ENCODE data around the gene SUFU. TPM values are rescaled to one million over a fixed set of nuclear protein-coding genes. Genes with fewer than 3 reads are reported as not detected.

Gene SUFU
- total and polyA plus RNA-seq, 8 donors, result 0.29 to 26.3 (median 3.7) TPM

DNA sequence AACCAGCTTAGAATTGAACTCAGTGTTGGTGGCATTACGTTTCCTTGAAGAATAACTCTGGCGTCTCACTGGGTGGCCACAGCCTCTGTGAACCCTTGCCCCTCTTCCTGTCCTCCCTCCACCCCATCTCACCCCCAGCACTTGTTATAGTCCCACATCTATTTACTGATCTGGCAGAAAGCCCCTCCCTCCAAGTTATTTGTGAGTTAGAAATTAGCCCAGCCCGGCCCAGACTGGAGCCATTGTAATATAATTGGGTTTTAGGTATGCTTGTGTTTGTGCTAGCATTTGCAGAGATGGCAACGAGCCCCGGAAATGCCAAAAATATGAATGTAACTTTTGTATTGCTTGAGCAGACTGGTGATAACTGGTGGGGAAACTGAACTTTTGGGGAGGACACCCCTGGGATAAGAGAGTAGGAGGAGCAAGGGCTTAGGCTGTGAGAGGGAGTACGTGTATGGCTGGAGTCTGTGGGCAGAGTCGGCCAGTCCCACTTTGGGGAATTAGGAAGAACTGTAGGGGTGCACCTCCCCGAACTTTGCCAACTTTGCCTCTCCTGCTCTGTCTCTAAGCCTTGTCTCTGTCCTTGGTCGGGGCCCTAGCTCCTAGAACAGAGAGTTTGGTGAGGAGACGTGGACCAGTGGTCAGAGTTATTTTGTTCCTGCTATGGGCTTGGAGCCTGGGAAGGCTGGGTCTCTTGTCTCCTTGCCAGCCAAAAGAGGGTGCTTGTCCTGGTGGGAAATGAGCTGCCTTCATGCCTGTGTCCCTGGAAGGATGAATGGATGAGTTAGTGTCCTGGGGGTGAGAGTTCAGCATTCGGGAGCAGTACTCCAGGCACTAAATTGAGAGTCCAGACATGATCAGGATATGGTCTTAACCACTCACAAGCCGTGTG lies 121.2 kb downstream of the SUFU start:
- H3K27me3 ChIP-seq, result no peaks in the 10 kb centered on the region
- H3K36me3 ChIP-seq, result peaks cover 0 to 15% (median 3%) of the 10 kb centered on the region in 4 donors
- no peaks in the 10 kb centered on the region for H3K9me3 ChIP-seq
- DNase-seq, result peak in 1 of 2 donors; percentile 32
- H3K4me1 ChIP-seq, result peaks cover 55 to 86% (median 71%) of the 10 kb centered on the region in 4 donors
- TF ChIP-seq EP300 (IDR thresholded peaks at IDR 0.05), result no peak
- TF ChIP-seq, protein P1, sequence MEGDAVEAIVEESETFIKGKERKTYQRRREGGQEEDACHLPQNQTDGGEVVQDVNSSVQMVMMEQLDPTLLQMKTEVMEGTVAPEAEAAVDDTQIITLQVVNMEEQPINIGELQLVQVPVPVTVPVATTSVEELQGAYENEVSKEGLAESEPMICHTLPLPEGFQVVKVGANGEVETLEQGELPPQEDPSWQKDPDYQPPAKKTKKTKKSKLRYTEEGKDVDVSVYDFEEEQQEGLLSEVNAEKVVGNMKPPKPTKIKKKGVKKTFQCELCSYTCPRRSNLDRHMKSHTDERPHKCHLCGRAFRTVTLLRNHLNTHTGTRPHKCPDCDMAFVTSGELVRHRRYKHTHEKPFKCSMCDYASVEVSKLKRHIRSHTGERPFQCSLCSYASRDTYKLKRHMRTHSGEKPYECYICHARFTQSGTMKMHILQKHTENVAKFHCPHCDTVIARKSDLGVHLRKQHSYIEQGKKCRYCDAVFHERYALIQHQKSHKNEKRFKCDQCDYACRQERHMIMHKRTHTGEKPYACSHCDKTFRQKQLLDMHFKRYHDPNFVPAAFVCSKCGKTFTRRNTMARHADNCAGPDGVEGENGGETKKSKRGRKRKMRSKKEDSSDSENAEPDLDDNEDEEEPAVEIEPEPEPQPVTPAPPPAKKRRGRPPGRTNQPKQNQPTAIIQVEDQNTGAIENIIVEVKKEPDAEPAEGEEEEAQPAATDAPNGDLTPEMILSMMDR (IDR thresholded peaks at IDR 0.05), result no peak
- no peak for TF ChIP-seq POLR2A (IDR thresholded peaks at IDR 0.05)
- TF ChIP-seq POLR2AphosphoS5 (IDR thresholded peaks at IDR 0.05), result no peak
- H3K4me3 ChIP-seq, result no peak overlapping the region
- intact Hi-C loops (cut with DNase I; ENCODE audit: low total_unique reads), result no loop called here
- 66 to 74% (median 70%) methylated on average over 12 of the region's 12 CpGs for WGBS, 5 donors
- peak overlapping the region in 4 of 5 donors; percentile 25 to 87 (median 86) for H3K27ac ChIP-seq

DNA sequence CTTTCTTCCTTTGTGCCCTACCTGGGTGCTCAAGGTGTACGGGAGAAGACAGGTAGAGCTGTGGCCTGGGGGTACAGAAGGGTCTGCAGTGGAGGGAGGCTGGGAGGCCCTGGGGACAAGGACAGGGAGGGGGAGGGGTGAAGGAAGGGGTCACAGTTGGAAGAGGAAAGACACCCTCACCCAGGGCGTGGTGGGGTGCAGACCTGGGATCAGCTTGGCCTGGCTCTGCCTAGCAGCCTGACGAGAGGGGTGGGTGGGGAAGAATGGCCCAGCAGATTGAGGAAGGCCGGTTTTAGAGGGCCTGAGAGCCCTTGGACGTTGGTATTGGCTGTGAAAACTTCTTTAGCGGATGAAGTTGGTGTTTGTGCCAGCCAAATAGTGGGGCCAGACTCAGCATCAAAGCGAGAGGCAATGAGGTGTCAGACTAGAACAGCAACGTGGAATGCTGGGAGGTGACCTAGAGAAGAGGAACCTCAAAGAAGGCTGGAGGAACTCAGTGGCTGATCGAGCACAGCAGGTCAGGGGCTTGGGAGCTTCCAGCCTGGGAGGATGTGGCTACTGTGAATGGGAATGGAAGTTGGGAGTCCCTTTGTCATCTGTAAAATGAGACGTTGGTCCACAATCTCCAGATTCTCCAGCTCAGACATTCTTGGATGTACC lies 122.4 kb downstream of the SUFU start:
- no peaks in the 10 kb centered on the region for H3K27me3 ChIP-seq
- H3K4me3 ChIP-seq, result no peak overlapping the region
- H3K4me1 ChIP-seq, result peaks cover 43 to 77% (median 61%) of the 10 kb centered on the region in 4 donors
- H3K9me3 ChIP-seq, result no peaks in the 10 kb centered on the region
- H3K27ac ChIP-seq, result peak overlapping the region in 4 of 5 donors; percentile 81 to 87 (median 86)
- H3K36me3 ChIP-seq, result peaks cover 6 to 21% (median 14%) of the 10 kb centered on the region in 4 donors
- TF ChIP-seq POLR2AphosphoS5 (IDR thresholded peaks at IDR 0.05) (no peak), EP300 (IDR thresholded peaks at IDR 0.05) (no peak), POLR2A (IDR thresholded peaks at IDR 0.05) (no peak)
- TF ChIP-seq, protein P1 (IDR thresholded peaks at IDR 0.05), result no peak
- WGBS, 5 donors, result 75 to 80% (median 76%) methylated on average over 9 to 10 of the region's 10 CpGs
- DNase-seq, result no peak
- intact Hi-C loops (cut with DNase I; ENCODE audit: low total_unique reads), result no loop called here

DNA sequence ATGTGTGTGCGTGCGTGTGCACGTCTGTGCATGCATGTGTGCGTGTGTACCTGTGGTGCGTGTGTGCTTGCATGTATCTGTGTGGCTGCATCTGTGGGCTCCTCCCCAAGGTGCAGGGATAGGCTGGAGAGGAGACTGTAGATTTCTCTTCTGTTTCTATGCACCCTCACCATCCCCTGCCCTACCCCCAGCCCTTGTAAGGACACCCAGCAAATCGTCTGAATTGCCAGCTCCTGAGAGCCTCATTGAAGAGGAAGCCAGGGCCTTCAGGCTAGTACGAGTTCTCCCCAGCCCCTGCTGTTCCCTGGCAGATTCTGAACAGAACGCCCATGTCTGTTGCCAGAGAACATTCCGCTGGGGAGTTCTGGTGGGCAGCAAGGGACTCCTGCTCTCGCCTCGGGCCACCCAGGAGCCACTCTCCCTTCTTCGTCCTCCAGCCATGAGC lies 123.5 kb downstream of the SUFU start:
- Histone ChIP-seq H3K9me3 (no peaks in the 10 kb centered on the region), H3K27me3 (no peaks in the 10 kb centered on the region), H3K36me3 (peaks cover 6 to 29% (median 14%) of the 10 kb centered on the region in 4 donors), H3K4me3 (no peak overlapping the region), H3K27ac (peak overlapping the region; percentile 56 to 87 (median 85)), H3K4me1 (peaks cover 32 to 74% (median 55%) of the 10 kb centered on the region in 4 donors)
- TF ChIP-seq POLR2AphosphoS5 (IDR thresholded peaks at IDR 0.05), result no peak
- TF ChIP-seq EP300 (IDR thresholded peaks at IDR 0.05), result no peak
- no peak for TF ChIP-seq POLR2A (IDR thresholded peaks at IDR 0.05)
- TF ChIP-seq, protein P1 (IDR thresholded peaks at IDR 0.05), result no peak
- intact Hi-C loops (cut with DNase I; ENCODE audit: low total_unique reads), result no loop called here
- no peak for DNase-seq
- 61 to 79% (median 75%) methylated on average over 11 to 12 of the region's 12 CpGs for WGBS, 5 donors

DNA sequence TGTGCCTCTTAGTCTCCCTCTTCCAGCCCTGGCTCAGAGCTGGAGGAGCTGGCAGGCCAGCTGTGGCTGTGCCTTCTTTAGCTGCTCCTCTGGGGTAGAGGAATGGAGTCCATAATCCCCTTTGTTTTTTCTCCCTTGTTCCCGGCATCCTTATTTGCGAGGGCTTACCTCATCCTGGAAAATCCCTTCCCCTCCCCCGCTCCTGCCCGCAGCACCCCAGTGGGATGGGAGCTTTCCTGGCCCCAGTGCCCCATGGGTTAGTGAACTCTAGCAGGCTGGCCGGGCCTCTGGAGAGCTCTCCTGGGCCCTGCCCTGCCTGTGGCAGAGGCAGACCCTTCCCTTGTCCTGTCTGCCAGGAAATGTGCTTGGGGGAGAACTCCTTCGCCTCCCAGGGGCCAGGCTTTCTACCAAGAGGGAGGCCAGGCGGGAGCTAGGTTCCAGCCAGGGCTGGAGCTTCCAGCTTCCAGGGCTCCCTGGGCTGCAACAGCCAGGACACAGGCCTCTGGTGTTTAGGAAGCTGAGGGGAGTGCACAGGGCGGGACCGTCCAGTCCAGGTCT lies 124.0 kb downstream of the SUFU start:
- peak in 1 of 2 donors; percentile 87 for DNase-seq

More for the DNA sequence above, 124.0 kb downstream of the SUFU start:
- Histone ChIP-seq H3K4me3 (no peak overlapping the region), H3K36me3 (peaks cover 6 to 29% (median 14%) of the 10 kb centered on the region in 4 donors), H3K27me3 (no peaks in the 10 kb centered on the region), H3K4me1 (peaks cover 34 to 76% (median 57%) of the 10 kb centered on the region in 4 donors), H3K9me3 (no peaks in the 10 kb centered on the region), H3K27ac (peak overlapping the region; percentile 56 to 87 (median 85))
- TF ChIP-seq, protein P1 (IDR thresholded peaks at IDR 0.05), result no peak
- intact Hi-C loops (cut with DNase I; ENCODE audit: low total_unique reads), result no loop called here
- 42 to 69% (median 65%) methylated on average over 6 to 9 of the region's 9 CpGs for WGBS, 5 donors

All from stomach (tissue), 9 donors.